Stomach (tissue), 9 donors: ENCODE results near the gene CPSF6. TPM values are rescaled to one million over a fixed set of nuclear protein-coding genes. Genes with fewer than 3 reads are reported as not detected.
"Not testable (repeated sequence)": the region's sequence is repeated elsewhere in the genome, so short reads cannot be mapped to it uniquely, and the experiment has no call there.

ENCODE experiments used
- DNase-seq, 2 donors: peaks; one replicate each; pipeline versions ENCODE4 v3.0.0 to v3.0.0-alpha.2; 2013 to 2019
- H3K27ac ChIP-seq, 5 donors: fragments of 200-600 bp in 4 of 5; sonication (generic) in 4 of 5; one replicate each; pipeline ENCODE4 v1.5.1; 2013 to 2019; ENCODE audit warnings: mild to moderate bottlenecking in 1 of 5, moderate library complexity in 1 of 5
- H3K27me3 ChIP-seq, 3 donors: fragments of 200-600 bp; sonication (generic); one replicate each; pipeline ENCODE4 v1.5.1; 2017 to 2019; ENCODE audit warnings: mixed run types in 1 of 3
- H3K36me3 ChIP-seq, 4 donors: fragments of 200-600 bp; sonication (generic); 1 replicate in 3 of 4; 2 replicates in 1 of 4; pipeline ENCODE4 v1.5.1; 2016 to 2019
- H3K4me1 ChIP-seq, 4 donors: fragments of 200-600 bp; sonication (generic); one replicate each; pipeline ENCODE4 v1.5.1; 2016 to 2019
- H3K4me3 ChIP-seq, 4 donors: fragments of 200-600 bp; sonication (generic) in 3 of 4; one replicate each; pipeline ENCODE4 v1.5.1; 2016 to 2019; ENCODE audit warnings: mild to moderate bottlenecking in 1 of 4
- H3K9me3 ChIP-seq, 4 donors: fragments of 200-600 bp; sonication (generic); one replicate each; pipeline ENCODE4 v1.5.1; 2016 to 2019
- CTCF ChIP-seq, 7 experiments: fragments of 450-650 bp in 4 of 7; fragments of 200-600 bp in 3 of 7; sonication (generic) in 3 of 7; IDR thresholded peaks; one replicate each; pipeline ENCODE4 v1.5.1; 2016 to 2019; ENCODE audit warnings: antibody characterized with exemption in 7 of 7, control low read depth in 2 of 7, mild to moderate bottlenecking in 1 of 7
- EP300 ChIP-seq: sonication (generic); formaldehyde crosslinking; IDR thresholded peaks from one replicate; pipeline ENCODE4 v1.6.1; 2017; ENCODE audit warnings: antibody characterized with exemption
- POLR2A ChIP-seq, 4 donors: fragments of 450-650 bp; IDR thresholded peaks; one replicate each; pipeline ENCODE4 v1.6.1; 2016; ENCODE audit warnings: antibody characterized with exemption in 4 of 4, control low read depth in 2 of 4, mild to moderate bottlenecking in 1 of 4, moderate library complexity in 1 of 4
- POLR2AphosphoS5 ChIP-seq, 3 donors: sonication (generic); formaldehyde crosslinking; IDR thresholded peaks; one replicate each; pipeline ENCODE4 v1.6.1; 2016; ENCODE audit warnings: antibody characterized with exemption in 3 of 3
- WGBS, 5 donors: extraction: QIAGEN DNeasy Blood & Tissue Kit in 3 of 5; methylation state at CpG; one replicate each; pipeline versions ENCODE4 v1.1.5 to v1.1.7; 2013 to 2018; 5-methylcytosine and 5-hydroxymethylcytosine counted together
- intact Hi-C: fragments of 100-400 bp; cut with DNase I; formaldehyde crosslinking; loops from one replicate; pipeline ENCODE4 v1.15.1; 2023; ENCODE audit warnings: low total_unique reads
- polyA plus RNA-seq, 3 donors: library from polyadenylated mRNA; stranded (reverse); fragments of 200-250 nt; gene quantifications; one replicate each; pipeline ENCODE4 v1.2.3, GENCODE V29; 2013
- total RNA-seq, 5 donors: library from RNA; depleted of rRNA; stranded (reverse); fragments of >200 nt; gene quantifications; one replicate each; pipeline versions ENCODE4 v1.1.0 to v1.2.3, GENCODE V29; 2014 to 2016
- donor health status: healthy with polysubstance abuse.
- donor health status: Bipolar disorder and iron deficiency.
- donor health status: healthy.

The CPSF6 gene
- total and polyA plus RNA-seq, 8 donors: 14.9 to 113 (median 41.4) TPM

DNA sequence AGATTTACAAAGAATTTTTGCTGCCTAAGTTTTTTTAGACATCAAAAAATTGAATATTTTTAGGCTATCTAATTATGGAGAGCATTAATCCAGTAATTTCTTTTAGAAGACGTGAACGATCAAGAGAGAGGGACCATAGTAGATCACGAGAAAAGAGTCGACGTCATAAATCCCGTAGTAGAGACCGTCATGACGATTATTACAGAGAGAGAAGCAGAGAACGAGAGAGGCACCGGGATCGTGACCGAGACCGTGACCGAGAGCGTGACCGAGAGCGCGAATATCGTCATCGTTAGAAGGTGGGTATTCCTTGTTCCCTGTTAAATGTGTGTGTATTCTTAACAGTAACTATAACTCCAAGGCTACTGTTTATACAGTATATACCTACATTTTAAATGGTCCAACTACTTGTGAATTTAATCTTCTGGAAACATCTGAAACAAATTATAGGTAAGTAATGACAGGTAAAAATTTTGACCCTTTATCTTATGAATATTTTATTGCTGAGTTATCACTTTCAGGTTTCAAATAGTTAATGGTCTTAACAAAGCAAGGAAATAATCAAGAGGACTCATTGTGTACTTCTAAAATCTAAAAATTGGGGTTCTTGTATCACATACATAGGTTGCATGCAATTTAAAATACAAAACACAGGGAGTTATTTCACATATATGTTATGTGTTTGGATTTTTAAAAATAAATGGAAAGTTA is 23.1 kb downstream of the CPSF6 start:
- H3K9me3 ChIP-seq: no peaks in the 10 kb centered on the region
- peaks cover 34 to 86% (median 77%) of the 10 kb centered on the region in 4 donors for H3K36me3 ChIP-seq
- no peak for TF ChIP-seq POLR2A (IDR thresholded peaks at IDR 0.05)
- no peak for TF ChIP-seq EP300
- no peak for TF ChIP-seq POLR2AphosphoS5 (IDR thresholded peaks at IDR 0.05)
- H3K27ac ChIP-seq: no peak overlapping the region
- no peak for DNase-seq
- WGBS, 5 donors: 94 to 98% (median 97%) methylated on average over 20 of the region's 20 CpGs
- intact Hi-C loops: no loop called here
- H3K4me1 ChIP-seq: peaks cover 0 to 13% (median 0%) of the 10 kb centered on the region in 4 donors
- H3K4me3 ChIP-seq: no peak overlapping the region
- H3K27me3 ChIP-seq: no peaks in the 10 kb centered on the region

DNA sequence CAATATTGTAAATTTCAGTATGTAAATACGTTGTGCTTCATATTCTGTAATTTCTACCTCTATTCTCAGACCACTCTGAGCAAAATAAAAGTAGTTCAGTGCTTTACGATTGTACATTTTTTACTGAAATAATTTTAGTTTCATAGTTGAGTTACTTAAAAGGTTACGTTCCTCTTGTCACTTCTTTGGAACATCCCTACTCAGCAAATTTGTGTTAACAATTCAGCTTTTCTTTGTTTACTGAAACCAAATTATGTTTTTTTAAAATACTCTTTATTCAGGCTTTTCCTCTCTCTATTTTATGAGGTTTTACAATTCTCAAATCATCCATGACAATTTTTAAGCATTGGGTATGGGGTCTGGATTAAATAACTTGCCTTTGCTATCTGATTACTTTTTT is 25.8 kb downstream of the CPSF6 start:
- no peaks in the 10 kb centered on the region for H3K9me3 ChIP-seq

DNA sequence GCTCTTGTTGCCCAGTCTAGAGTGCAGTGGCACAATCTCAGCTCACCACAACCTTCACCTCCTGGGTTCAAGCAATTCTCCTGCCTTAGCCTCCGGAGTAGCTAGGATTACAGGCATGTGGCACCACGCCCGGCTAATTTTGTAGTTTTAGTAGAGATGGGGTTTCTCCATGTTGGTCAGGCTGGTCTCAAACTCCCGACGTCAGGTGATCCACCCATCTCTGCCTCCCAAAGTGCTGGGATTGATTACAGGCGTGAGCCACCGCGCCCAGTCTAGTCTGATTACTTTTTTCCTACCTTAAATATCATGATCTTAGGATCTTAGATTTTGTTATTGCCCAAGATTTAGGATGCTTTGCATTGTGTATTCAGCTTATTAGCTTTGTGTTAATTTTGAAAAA is 26.3 kb downstream of the CPSF6 start:
- DNase-seq, H3K27ac ChIP-seq, intact Hi-C loops, H3K9me3 ChIP-seq, H3K4me3 ChIP-seq, H3K27me3 ChIP-seq: not testable (repeated sequence)
- Histone ChIP-seq H3K4me1 (peaks cover 0 to 13% (median 0%) of the 10 kb centered on the region in 4 donors), H3K36me3 (peaks cover 11 to 71% (median 61%) of the 10 kb centered on the region in 4 donors)
- 86 to 90% (median 87%) methylated on average over 8 of the region's 8 CpGs for WGBS, 5 donors

More for the DNA sequence above, 25.8 kb downstream of the CPSF6 start:
- H3K4me1 ChIP-seq: peaks cover 0 to 13% (median 0%) of the 10 kb centered on the region in 4 donors
- no peak overlapping the region for H3K27ac ChIP-seq
- WGBS, 5 donors: 90 to 97% (median 93%) methylated on average over 3 of the region's 3 CpGs
- no peak for TF ChIP-seq CTCF (IDR thresholded peaks at IDR 0.05)
- TF ChIP-seq POLR2A (IDR thresholded peaks at IDR 0.05): no peak
- no peak for TF ChIP-seq EP300
- TF ChIP-seq POLR2AphosphoS5 (IDR thresholded peaks at IDR 0.05): no peak
- peaks cover 15 to 71% (median 61%) of the 10 kb centered on the region in 4 donors for H3K36me3 ChIP-seq
- no peak overlapping the region for H3K4me3 ChIP-seq
- intact Hi-C loops: no loop called here
- DNase-seq: no peak
- H3K27me3 ChIP-seq: no peaks in the 10 kb centered on the region

DNA sequence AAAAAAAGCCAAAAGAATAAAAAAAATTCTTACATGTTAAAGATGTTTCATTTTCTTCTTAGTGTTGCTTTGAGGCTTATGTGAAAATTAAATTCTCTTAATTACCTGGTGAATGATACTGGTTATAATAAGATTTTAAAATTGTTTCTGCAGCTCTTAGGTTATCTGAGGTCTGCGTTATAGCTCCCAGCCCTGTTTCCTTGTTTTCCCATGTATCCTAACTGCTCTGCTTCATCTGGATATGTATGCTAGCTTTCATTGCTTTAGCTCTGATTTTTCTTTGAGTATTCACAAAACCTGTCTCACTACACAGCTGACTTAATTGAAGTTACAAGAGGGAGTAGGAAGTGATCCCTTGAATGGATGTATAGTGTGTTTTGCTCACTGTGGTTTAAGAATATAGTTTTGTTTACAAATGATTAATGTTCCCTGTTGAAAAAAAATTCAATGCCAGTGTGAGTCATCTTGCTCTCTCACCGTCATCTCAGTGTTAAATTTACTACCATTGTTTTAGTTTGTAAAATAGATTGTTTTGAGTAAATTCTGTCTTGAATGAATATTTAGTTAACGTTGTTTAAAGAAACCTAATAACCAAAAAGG is 26.8 kb downstream of the CPSF6 start:
- no peak overlapping the region for H3K27ac ChIP-seq
- no peak for TF ChIP-seq POLR2AphosphoS5 (IDR thresholded peaks at IDR 0.05)
- TF ChIP-seq EP300: no peak
- no peak for TF ChIP-seq CTCF (IDR thresholded peaks at IDR 0.05)
- TF ChIP-seq POLR2A (IDR thresholded peaks at IDR 0.05): no peak
- no peak for DNase-seq
- no peak overlapping the region for H3K4me3 ChIP-seq
- no peaks in the 10 kb centered on the region for H3K9me3 ChIP-seq
- H3K36me3 ChIP-seq: peaks cover 9 to 71% (median 58%) of the 10 kb centered on the region in 4 donors
- WGBS, 5 donors: 63 to 73% (median 67%) methylated on average over 3 of the region's 3 CpGs
- intact Hi-C loops: no loop called here
- peaks cover 0 to 13% (median 0%) of the 10 kb centered on the region in 4 donors for H3K4me1 ChIP-seq
- H3K27me3 ChIP-seq: no peaks in the 10 kb centered on the region

- Histone ChIP-seq H3K9me3 (no peaks in the 10 kb centered on the region), H3K36me3 (peaks cover 0 to 42% (median 26%) of the 10 kb centered on the region in 4 donors), H3K4me1 (peaks cover 0 to 26% (median 0%) of the 10 kb centered on the region in 4 donors), H3K4me3 (no peak overlapping the region), H3K27me3 (no peaks in the 10 kb centered on the region), H3K27ac (no peak overlapping the region)
- TF ChIP-seq CTCF (IDR thresholded peaks at IDR 0.05) (no peak), POLR2A (IDR thresholded peaks at IDR 0.05) (no peak), EP300 (no peak), POLR2AphosphoS5 (IDR thresholded peaks at IDR 0.05) (no peak)
- no peak for DNase-seq
- 70 to 87% (median 72%) methylated on average over 2 of the region's 2 CpGs for WGBS, 5 donors
- intact Hi-C loops: no loop called here
Measured at GRCh38 chr12:69269736-69270135, 30.4 kb downstream of the CPSF6 start.
